Activated B cell treated with CpG ODN at 0.5 μM for 24 hours (primary cell): ENCODE data around the gene SOD3. TPM values are rescaled to one million over a fixed set of nuclear protein-coding genes. Genes with fewer than 3 reads are reported as not detected.

Experiments
- ATAC-seq: fragments of 200-7000 bp; cut with Tn5 transposase; one replicate; pipeline ENCODE4 v1.10.0; 2021; ENCODE audit warnings: low read depth, mild to moderate bottlenecking, moderate library complexity
- CTCF ChIA-PET: fragments of 350-600 bp; sonication (Branson Sonifier 250); formaldehyde crosslinking; loops from one replicate; lab custom pipeline; 2021; ENCODE audit warnings: antibody characterized with exemption; lab: Charles Lee
- POLR2A ChIA-PET: fragments of 350-600 bp; sonication (Branson Sonifier 250); formaldehyde crosslinking; loops from one replicate; lab custom pipeline; 2021; ENCODE audit warnings: antibody characterized with exemption; lab: Charles Lee
- DNase-seq: peaks from one replicate; pipeline ENCODE4 v3.0.0; 2022
- H3K27ac Mint-ChIP-seq: one replicate; pipeline ENCODE4 v1.8.0; 2020; ENCODE audit warnings: mixed read lengths
- H3K27me3 Mint-ChIP-seq: one replicate; pipeline ENCODE4 v1.8.0; 2021; ENCODE audit warnings: mixed read lengths
- H3K36me3 Mint-ChIP-seq: one replicate; pipeline ENCODE4 v1.8.0; 2021; ENCODE audit warnings: low read depth, mixed read lengths
- H3K4me1 Mint-ChIP-seq: one replicate; pipeline ENCODE4 v1.8.0; 2021; ENCODE audit warnings: mixed read lengths
- H3K4me3 Mint-ChIP-seq: one replicate; pipeline ENCODE4 v1.8.0; 2020; ENCODE audit warnings: mild to moderate bottlenecking, mixed read lengths
- H3K9me3 Mint-ChIP-seq: one replicate; pipeline ENCODE4 v1.8.0; 2020; ENCODE audit warnings: mixed read lengths
- CTCF ChIP-seq: fragments of 200-600 bp; IDR thresholded peaks from one replicate; pipeline ENCODE4 v1.8.0; 2022; ENCODE audit warnings: antibody characterized with exemption, mild to moderate bottlenecking
- intact Hi-C: fragments of 100-400 bp; cut with micrococcal nuclease; formaldehyde crosslinking; loops from one replicate; pipeline ENCODE4 v1.15.1; 2024
- total RNA-seq: library from RNA; stranded (reverse); gene quantifications from 2 replicates; pipeline ENCODE4 v1.2.3, GENCODE V29; 2022

The SOD3 gene
- total RNA-seq, 1 donor from 2014 or later: not detected

GRCh38 chr4:24808261-24808660 is 12.9 kb downstream of the SOD3 start:
- Mint-ChIP-seq H3K27ac (no peak overlapping the region), H3K4me3 (no peak overlapping the region), H3K36me3 (no peaks in the 10 kb centered on the region), H3K9me3 (peaks cover 4% of the 10 kb centered on the region), H3K4me1 (no peaks in the 10 kb centered on the region), H3K27me3 (peaks cover 4% of the 10 kb centered on the region)
- intact Hi-C loops: no loop called here
- TF ChIP-seq CTCF: no peak
- CTCF ChIA-PET: no interaction called here
- DNase-seq (no peak), ATAC-seq (no peak)
- POLR2A ChIA-PET: no interaction called here

- no peak for DNase-seq
- Mint-ChIP-seq H3K27me3 (peaks cover 3% of the 10 kb centered on the region), H3K36me3 (no peaks in the 10 kb centered on the region), H3K9me3 (peaks cover 4% of the 10 kb centered on the region), H3K27ac (no peak overlapping the region), H3K4me1 (no peaks in the 10 kb centered on the region), H3K4me3 (no peak overlapping the region)
- CTCF ChIA-PET: no interaction called here
- intact Hi-C loops: no loop called here
- no peak for ATAC-seq
- POLR2A ChIA-PET: no interaction called here
- TF ChIP-seq CTCF: no peak
Observed at GRCh38 chr4:24808955-24809354, 13.6 kb downstream of the SOD3 start.

- ChIA-PET CTCF (no interaction called here), POLR2A (no interaction called here)
- no peak for TF ChIP-seq CTCF
- Mint-ChIP-seq H3K4me1 (no peaks in the 10 kb centered on the region), H3K27me3 (peaks cover 3% of the 10 kb centered on the region), H3K36me3 (no peaks in the 10 kb centered on the region), H3K4me3 (no peak overlapping the region), H3K9me3 (peaks cover 4% of the 10 kb centered on the region), H3K27ac (no peak overlapping the region)
- intact Hi-C loops: no loop called here
- DNase-seq (no peak), ATAC-seq (no peak)
Observed at GRCh38 chr4:24809376-24809775, 14.0 kb downstream of the SOD3 start.

GRCh38 chr4:24809815-24810405 is 14.5 kb downstream of the SOD3 start:
- no peak overlapping the region for H3K4me3 Mint-ChIP-seq
- H3K36me3 Mint-ChIP-seq: no peaks in the 10 kb centered on the region
- no peaks in the 10 kb centered on the region for H3K27me3 Mint-ChIP-seq
- POLR2A ChIA-PET: no interaction called here
- no peak for ATAC-seq
- H3K27ac Mint-ChIP-seq: no peak overlapping the region
- no peak for TF ChIP-seq CTCF
- intact Hi-C loops: no loop called here
- DNase-seq: no peak
- H3K4me1 Mint-ChIP-seq: no peaks in the 10 kb centered on the region
- CTCF ChIA-PET: no interaction called here
- H3K9me3 Mint-ChIP-seq: peaks cover 4% of the 10 kb centered on the region

GRCh38 chr4:24810871-24811631 is 15.7 kb downstream of the SOD3 start:
- H3K4me3 Mint-ChIP-seq: no peak overlapping the region
- H3K4me1 Mint-ChIP-seq: no peaks in the 10 kb centered on the region
- ATAC-seq (no peak), DNase-seq (no peak)
- POLR2A ChIA-PET: no interaction called here
- CTCF ChIA-PET: no interaction called here
- TF ChIP-seq CTCF: no peak
- no peak overlapping the region for H3K27ac Mint-ChIP-seq
- H3K27me3 Mint-ChIP-seq: no peaks in the 10 kb centered on the region
- H3K9me3 Mint-ChIP-seq: peaks cover 4% of the 10 kb centered on the region
- intact Hi-C loops: no loop called here
- no peaks in the 10 kb centered on the region for H3K36me3 Mint-ChIP-seq
